ENCODE results near the gene MRPL42. TPM values are rescaled to one million over a fixed set of nuclear protein-coding genes. Genes with fewer than 3 reads are reported as not detected.

The MRPL42 gene
- total RNA-seq (2021) (112 to 124 TPM (median 121 TPM) in 3 replicates), Bru-seq, nascent RNA (percentile 94 among the genes with signal in this experiment)
- long read RNA-seq, experiment 1, full-length matches to known transcripts: 631 of 699 reads
- long read RNA-seq, experiment 1, partial matches to known transcripts: 19 of 699 reads
- long read RNA-seq, experiment 1, other reads (novel, unspliced or antisense): 49 of 699 reads
- long read RNA-seq, experiment 2, full-length matches to known transcripts: 86 of 184 reads
- long read RNA-seq, experiment 2, partial matches to known transcripts: 70 of 184 reads
- long read RNA-seq, experiment 2, other reads (novel, unspliced or antisense): 28 of 184 reads
- long read RNA-seq, experiment 3, full-length matches to known transcripts: 232 of 254 reads
- long read RNA-seq, experiment 3, partial matches to known transcripts: 9 of 254 reads
- long read RNA-seq, experiment 3, other reads (novel, unspliced or antisense): 13 of 254 reads

GRCh38 chr12:93467351-93468007 lies at the start of gene MRPL42:
TSS of gene MRPL42 (plus strand) at chr12:93467514. CDS start at chr12:93469286, 1,772 bp downstream.
- Mint-ChIP-seq H3K27ac (peak within 1 kb of the TSS; percentile 98), H3K4me3 (peak within 1 kb of the TSS; percentile 98), H3K36me3 (peaks cover 22% of the 10 kb centered on the region), H3K27me3 (ENCODE audit: low read depth) (no peaks in the 10 kb centered on the region; the same call in 1 of the 2 replicates), H3K9me3 (no peaks in the 10 kb centered on the region), H3K4me1 (peaks cover 12% of the 10 kb centered on the region)
- ATAC-seq: peak; percentile 90
- CTCF ChIA-PET: interaction anchor here (0.6 to 1.5 kb wide), 7 partner anchors 17 to 48 kb away, joined by 3 to 4 read pairs (median 3); partner anchors contain the start of gene UBE2N
- POLR2A ChIA-PET: interaction anchor here (1.3 kb wide), 1 partner anchor 25 kb away, joined by 4 read pairs; the partner anchor contains the start of gene UBE2N
- peak; percentile 94 for DNase-seq (ENCODE audit: low spot score)
- no peak for TF ChIP-seq ZNF281 (CRISPR knock-in tag; IDR thresholded peaks at IDR 0.05)
- no peak for TF ChIP-seq ATF2 (CRISPR knock-in tag; IDR thresholded peaks at IDR 0.05; ENCODE audit: borderline replicate concordance, low read depth)
- peak; percentile 85 for TF ChIP-seq HMGXB4 (CRISPR knock-in tag; IDR thresholded peaks at IDR 0.05)
- TF ChIP-seq NFYB (CRISPR knock-in tag; conservative IDR thresholded peaks at IDR 0.05; ENCODE audit: low read depth): no peak
- TF ChIP-seq FOXP4 (CRISPR knock-in tag; IDR thresholded peaks at IDR 0.05): peak; percentile 56; the same call in 1 of the 2 replicates
- no peak for TF ChIP-seq ZNF232 (CRISPR knock-in tag; IDR thresholded peaks at IDR 0.05)
- no peak for TF ChIP-seq FOXJ3 (CRISPR knock-in tag; IDR thresholded peaks at IDR 0.05; ENCODE audit: borderline replicate concordance)
- TF ChIP-seq ETV6 (CRISPR knock-in tag; IDR thresholded peaks at IDR 0.05): peak; percentile 92
- no peak for TF ChIP-seq ZNF317 (CRISPR knock-in tag; IDR thresholded peaks at IDR 0.05; ENCODE audit: borderline replicate concordance, low read depth)
- no peak for TF ChIP-seq TP53 (CRISPR knock-in tag; IDR thresholded peaks at IDR 0.05)
- TF ChIP-seq KAT7 (CRISPR knock-in tag; IDR thresholded peaks at IDR 0.05; ENCODE audit: borderline replicate concordance): no peak
- TF ChIP-seq USF1 (CRISPR knock-in tag; IDR thresholded peaks at IDR 0.05): no peak
- TF ChIP-seq E2F1 (CRISPR knock-in tag; IDR thresholded peaks at IDR 0.05): no peak
- no peak for TF ChIP-seq ZBTB43 (CRISPR knock-in tag; IDR thresholded peaks at IDR 0.05)
- no peak for TF ChIP-seq NR1H2 (CRISPR knock-in tag; IDR thresholded peaks at IDR 0.05)
- TF ChIP-seq ATF6 (CRISPR knock-in tag; IDR thresholded peaks at IDR 0.05): no peak
- TF ChIP-seq GRHL2 (CRISPR knock-in tag; IDR thresholded peaks at IDR 0.05; ENCODE audit: insufficient replicate concordance, severe bottlenecking): no peak
- TF ChIP-seq RORB (CRISPR knock-in tag; IDR thresholded peaks at IDR 0.05): no peak
- TF ChIP-seq ZNF671 (CRISPR knock-in tag; IDR thresholded peaks at IDR 0.05): no peak
- no peak for TF ChIP-seq ATF3 (CRISPR knock-in tag; conservative IDR thresholded peaks at IDR 0.05)
